IMR-90 (cell line): Measurements from ENCODE around the gene HMG20A. TPM values are rescaled to one million over a fixed set of nuclear protein-coding genes. Genes with fewer than 3 reads are reported as not detected.

ENCODE experiments used
- ATAC-seq: fragments of 200-7000 bp; cut with Tn5 transposase; 2 replicates; pipeline ENCODE4 v1.9.1; 2020; ENCODE audit warnings: low read depth, mild to moderate bottlenecking, moderate library complexity
- BruUV-seq: library from RNA; stranded (reverse); fragments of 400-500 nt; replicated peaks from 2 replicates; lab custom pipeline; 2021; lab: Mats Ljungman, UMichigan
- CTCF ChIA-PET: fragments of 300-600 bp; formaldehyde crosslinking; extraction: SDS; loops from one replicate; lab custom pipeline; 2021; ENCODE audit warnings: antibody characterized with exemption; lab: Yijun Ruan, JAX
- POLR2A ChIA-PET: fragments of 300-600 bp; sonication (Branson Sonifier 250); formaldehyde crosslinking; loops from one replicate; lab custom pipeline; 2022; ENCODE audit warnings: antibody characterized with exemption; ENCODE audit not compliant: unreplicated experiment; lab: Charles Lee
- DNase-seq: peaks from one replicate; pipeline ENCODE4 v3.0.0; 2013
- H2AFZ ChIP-seq: replicated peaks from 2 replicates; pipeline ENCODE3; 2013; ENCODE audit warnings: low read length, mild to moderate bottlenecking; ENCODE audit not compliant: poor library complexity
- H2AK5ac ChIP-seq: 2 replicates; pipeline ENCODE4 v1.6.1; 2013; ENCODE audit warnings: low read depth, low read length, inconsistent platforms
- H2AK9ac ChIP-seq: replicated peaks from 2 replicates; pipeline ENCODE3; 2013; ENCODE audit warnings: mild to moderate bottlenecking, low read depth, low read length, moderate library complexity; ENCODE audit not compliant: poor library complexity
- H2BK120ac ChIP-seq: 2 replicates; pipeline ENCODE4 v1.6.1; 2013; ENCODE audit warnings: low read depth, low read length, inconsistent platforms
- H2BK15ac ChIP-seq: 3 replicates; pipeline ENCODE4 v1.6.1; 2013; ENCODE audit warnings: low read depth, low read length, inconsistent platforms
- H2BK20ac ChIP-seq: 2 replicates; pipeline ENCODE4 v1.6.1; 2013; ENCODE audit warnings: low read depth, mild to moderate bottlenecking, inconsistent platforms, low read length, moderate library complexity
- H2BK5ac ChIP-seq: 2 replicates; pipeline ENCODE4 v1.6.1; 2013; ENCODE audit warnings: mild to moderate bottlenecking, low read depth, low read length, inconsistent platforms; ENCODE audit not compliant: poor library complexity, severe bottlenecking
- H3K14ac ChIP-seq: replicated peaks from 2 replicates; pipeline ENCODE4 v1.6.1; 2013; ENCODE audit warnings: low read depth, low read length, inconsistent platforms
- H3K18ac ChIP-seq: 2 replicates; pipeline ENCODE4 v1.6.1; 2013; ENCODE audit warnings: low read depth, low read length, control low read depth
- H3K23ac ChIP-seq: 2 replicates; pipeline ENCODE4 v1.6.1; 2013; ENCODE audit warnings: low read depth, low read length, inconsistent platforms
- H3K27ac ChIP-seq: 2 replicates; pipeline ENCODE4 v1.5.1; 2013; ENCODE audit warnings: mild to moderate bottlenecking, control low read depth, low read length; ENCODE audit not compliant: insufficient read depth
- H3K27me3 ChIP-seq: 2 replicates; pipeline ENCODE4 v1.6.1; 2013; ENCODE audit warnings: low read length; ENCODE audit not compliant: control insufficient read depth, insufficient read depth
- H3K36me3 ChIP-seq: 2 replicates; pipeline ENCODE4 v1.6.1; 2013; ENCODE audit warnings: low read length, mixed read lengths; ENCODE audit not compliant: control insufficient read depth, insufficient read depth
- H3K4ac ChIP-seq: 2 replicates; pipeline ENCODE4 v1.6.1; 2013; ENCODE audit warnings: low read depth, low read length, inconsistent platforms
- H3K4me1 ChIP-seq: 2 replicates; pipeline ENCODE4 v1.6.1; 2013; ENCODE audit warnings: low read length, mixed read lengths; ENCODE audit not compliant: control insufficient read depth, insufficient read depth
- H3K4me2 ChIP-seq: 2 replicates; pipeline ENCODE4 v1.6.1; 2013; ENCODE audit warnings: low read depth, mild to moderate bottlenecking, control low read depth, low read length, moderate library complexity
- H3K4me3 ChIP-seq: 2 replicates; pipeline ENCODE4 v1.5.1; 2013; ENCODE audit warnings: low read depth, mild to moderate bottlenecking, control low read depth, low read length, moderate library complexity; ENCODE audit not compliant: insufficient read depth
- H3K56ac ChIP-seq: 2 replicates; pipeline ENCODE4 v1.6.1; 2013; ENCODE audit warnings: low read length, inconsistent platforms; ENCODE audit not compliant: insufficient read depth; ENCODE audit errors: extremely low read depth
- H3K79me1 ChIP-seq, 2 experiments: 2 replicates each; pipeline ENCODE4 v1.6.1; 2013; ENCODE audit warnings: low read length in 2 of 2, inconsistent platforms in 1 of 2, low read depth in 1 of 2
- H3K9ac ChIP-seq: 2 replicates; pipeline ENCODE4 v1.6.1; 2013; ENCODE audit warnings: low read depth, low read length, control low read depth
- H3K9me1 ChIP-seq: 2 replicates; pipeline ENCODE4 v1.6.1; 2013; ENCODE audit warnings: low read length, inconsistent platforms; ENCODE audit not compliant: insufficient read depth
- H3K9me3 ChIP-seq: 2 replicates; pipeline ENCODE4 v1.6.1; 2013; ENCODE audit warnings: low read length; ENCODE audit not compliant: control insufficient read depth, insufficient read depth
- H4K20me1 ChIP-seq: 2 replicates; pipeline ENCODE4 v1.6.1; 2013; ENCODE audit warnings: low read length, inconsistent platforms; ENCODE audit not compliant: insufficient read depth
- H4K5ac ChIP-seq: 2 replicates; pipeline ENCODE4 v1.6.1; 2013; ENCODE audit warnings: mild to moderate bottlenecking, low read depth, low read length, control low read depth
- H4K8ac ChIP-seq, 2 experiments: 2 replicates each; pipeline ENCODE4 v1.6.1; 2013; ENCODE audit warnings: low read depth in 2 of 2, low read length in 2 of 2, control low read depth in 1 of 2, inconsistent platforms in 1 of 2
- H4K91ac ChIP-seq: 2 replicates; pipeline ENCODE4 v1.6.1; 2013; ENCODE audit warnings: low read depth, low read length, inconsistent platforms; ENCODE audit not compliant: insufficient read depth
- BHLHE40 ChIP-seq: fragments of 150-350 bp; IDR thresholded peaks from 2 replicates; pipeline ENCODE4 v1.6.1; 2016; ENCODE audit warnings: mild to moderate bottlenecking, low read depth, low read length
- CEBPB ChIP-seq: IDR thresholded peaks from 2 replicates; pipeline ENCODE4 v1.6.1; 2012; ENCODE audit warnings: low read depth, low read length, improper control_type of control experiment
- CHD1 ChIP-seq: IDR thresholded peaks from 2 replicates; pipeline ENCODE4 v1.6.1; 2012; ENCODE audit warnings: low read depth, low read length, improper control_type of control experiment
- CTCF ChIP-seq: conservative IDR thresholded peaks from 2 replicates; pipeline ENCODE4 v1.5.1; 2012; ENCODE audit warnings: mild to moderate bottlenecking, low read depth, low read length, improper control_type of control experiment
- ELK1 ChIP-seq: fragments of 150-350 bp; IDR thresholded peaks from 2 replicates; pipeline ENCODE4 v1.6.1; 2016; ENCODE audit warnings: low read depth, mild to moderate bottlenecking, low read length, moderate library complexity, borderline replicate concordance
- FOS ChIP-seq: fragments of 150-350 bp; IDR thresholded peaks from 2 replicates; pipeline ENCODE4 v1.6.1; 2016; ENCODE audit warnings: low read depth, low read length
- MAFK ChIP-seq: IDR thresholded peaks from 2 replicates; pipeline ENCODE4 v1.6.1; 2012; ENCODE audit warnings: low read depth, low read length, improper control_type of control experiment
- MAZ ChIP-seq: IDR thresholded peaks from 2 replicates; pipeline ENCODE4 v1.6.1; 2012; ENCODE audit warnings: low read depth, mild to moderate bottlenecking, low read length, improper control_type of control experiment, moderate library complexity, borderline replicate concordance
- MXI1 ChIP-seq: IDR thresholded peaks from 2 replicates; pipeline ENCODE4 v1.6.1; 2012; ENCODE audit warnings: low read depth, mild to moderate bottlenecking, low read length, moderate library complexity, borderline replicate concordance
- POLR2A ChIP-seq: IDR thresholded peaks from 2 replicates; pipeline ENCODE4 v1.6.1; 2012; ENCODE audit warnings: mild to moderate bottlenecking, low read depth, low read length
- RAD21 ChIP-seq: IDR thresholded peaks from 2 replicates; pipeline ENCODE4 v1.6.1; 2012; ENCODE audit warnings: low read length, improper control_type of control experiment
- RCOR1 ChIP-seq: IDR thresholded peaks from 2 replicates; pipeline ENCODE4 v1.6.1; 2012; ENCODE audit warnings: mild to moderate bottlenecking, low read length, improper control_type of control experiment; ENCODE audit not compliant: insufficient replicate concordance
- SMC3 ChIP-seq: fragments of 150-350 bp; IDR thresholded peaks from 2 replicates; pipeline ENCODE4 v1.6.1; 2016; ENCODE audit warnings: low read depth, mild to moderate bottlenecking, antibody characterized with exemption, low read length, moderate library complexity
- USF2 ChIP-seq: fragments of 150-350 bp; IDR thresholded peaks from 2 replicates; pipeline ENCODE4 v1.6.1; 2017; ENCODE audit warnings: mild to moderate bottlenecking, antibody characterized with exemption, low read length, low read depth
- WGBS, 2 experiments: methylation state at CpG; one replicate each; pipeline versions ENCODE4 v1.1.5 to v1.1.7; 2013; ENCODE audit warnings: missing lambda C conversion rate in 2 of 2; ENCODE audit not compliant: insufficient read length in 1 of 2; ENCODE audit errors: extremely low coverage in 2 of 2; 5-methylcytosine and 5-hydroxymethylcytosine counted together
- dilution Hi-C: fragments of 300-500 bp; cut with HindIII; formaldehyde crosslinking; loops from one replicate; pipeline ENCODE4 v1.14.3; 2018; ENCODE audit warnings: low sequenced_read_pairs; ENCODE audit not compliant: unreplicated experiment
- in situ Hi-C: fragments of 300-500 bp; cut with MboI; formaldehyde crosslinking; loops from 3 replicates; pipeline ENCODE4 v1.14.3; 2019; ENCODE audit warnings: low sequenced_read_pairs, inconsistent platforms, mixed read lengths
- intact Hi-C: fragments of 100-400 bp; cut with micrococcal nuclease; formaldehyde crosslinking; loops from 2 replicates; pipeline ENCODE4 v1.10.0; 2022
- polyA plus RNA-seq, 3 experiments: library from polyadenylated mRNA; depleted of rRNA; stranded (reverse); fragments of >200 nt; gene quantifications; 2 replicates each; pipeline ENCODE4 v1.2.3, GENCODE V29; 2012; ENCODE audit warnings: low replicate concordance in 1 of 3
- total RNA-seq: library from RNA; depleted of rRNA; stranded (reverse); fragments of >200 nt; gene quantifications from 2 replicates; pipeline ENCODE4 v1.2.3, GENCODE V29; 2012

Gene HMG20A
- total and polyA plus RNA-seq, 2 of the 4 experiments (the other 2 are of a cell fraction) = 22.3 to 25.3 TPM

GRCh38 chr15:77457191-77457904 lies 36.7 kb downstream of the HMG20A start:
- Histone ChIP-seq H3K14ac (peak overlapping the region; percentile 81), H3K4me3 (no peak overlapping the region), H3K4me1 (peaks cover 28% of the 10 kb centered on the region), H2BK5ac (peak overlapping the region; percentile 82), H3K9me3 (no peaks in the 10 kb centered on the region), H3K56ac (peak overlapping the region; percentile 50; the same call in 1 of the 2 replicates), H3K18ac (peak overlapping the region; percentile 93; the same call in 1 of the 2 replicates), H4K91ac (peak overlapping the region; percentile 89), H2AK5ac (peak overlapping the region; percentile 90), H4K20me1 (peaks cover 21% of the 10 kb centered on the region), H3K9me1 (peaks cover 9% of the 10 kb centered on the region), H3K36me3 (peaks cover 2% of the 10 kb centered on the region), H4K8ac (peak overlapping the region in 1 of 2 experiments; percentile 58; a peak in 2 of 4 replicates), H3K4me2 (peak overlapping the region; percentile 73), H3K4ac (peak overlapping the region; percentile 90), H2BK15ac (peak overlapping the region; percentile 79; the same call in 1 of the 3 replicates), H3K9ac (no peak overlapping the region), H3K79me1 (peaks cover 20 to 53% of the 10 kb centered on the region in 2 experiments), H3K23ac (peak overlapping the region; percentile 85), H2BK120ac (peak overlapping the region; percentile 89), H2BK20ac (peak overlapping the region; percentile 97), H2AFZ (no peak overlapping the region), H3K27me3 (no peaks in the 10 kb centered on the region), H2AK9ac (no peak overlapping the region), H4K5ac (peak overlapping the region; percentile 57; the same call in 1 of the 2 replicates), H3K27ac (peak overlapping the region; percentile 38; the same call in 1 of the 2 replicates)
- WGBS, 2 experiments = no CpG with 5 or more reads among the region's 5 CpGs
- dilution Hi-C loops = no loop called here
- no TSS peak for BruUV-seq
- ChIA-PET CTCF (interaction anchor here (0.6 kb wide), 2 partner anchors 24 to 34 kb away, joined by 4 read pairs; no protein-coding TSS in a partner anchor), POLR2A (no interaction called here)
- in situ Hi-C loops = no loop called here
- ATAC-seq (no peak), DNase-seq (peak; percentile 11)
- intact Hi-C loops = loop anchor here (2.0 to 5.0 kb wide), 2 partner anchors 37 to 40 kb away; partner anchors contain the start of genes HMG20A and PEAK1
- TF ChIP-seq ELK1 (no peak), USF2 (no peak), POLR2A (no peak), CTCF (no peak), MAFK (no peak), RCOR1 (no peak), CHD1 (no peak), FOS (no peak), CEBPB (no peak), BHLHE40 (no peak), SMC3 (no peak), RAD21 (no peak), MAZ (no peak), MXI1 (no peak)
